Measurements from ENCODE around the gene KAT2B. TPM values are rescaled to one million over a fixed set of nuclear protein-coding genes. Genes with fewer than 3 reads are reported as not detected.

KAT2B gene
- total and polyA plus RNA-seq, 3 experiments from 2014 or later, result 5.8 to 48.8 (median 48.7) TPM

DNA sequence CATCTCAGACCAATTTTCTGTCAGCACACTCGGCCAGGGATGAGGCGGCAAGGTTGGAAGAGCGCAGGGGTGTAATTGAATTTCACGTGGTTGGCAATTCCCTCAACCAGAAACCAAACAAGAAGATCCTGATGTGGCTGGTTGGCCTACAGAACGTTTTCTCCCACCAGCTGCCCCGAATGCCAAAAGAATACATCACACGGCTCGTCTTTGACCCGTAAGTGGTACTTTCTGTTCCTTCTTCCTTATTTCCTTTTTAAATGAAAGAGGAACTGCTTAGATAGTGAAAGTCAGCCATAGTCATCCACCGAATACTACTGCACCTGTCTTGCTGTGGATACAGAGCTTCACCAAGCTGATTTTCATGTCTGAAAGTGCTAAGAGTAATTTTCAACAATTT lies 85.7 kb downstream of the KAT2B start:
- no peaks in the 10 kb centered on the region for H3K27me3 Mint-ChIP-seq
- H3K36me3 ChIP-seq (ENCODE audit: insufficient read depth, low read length), result peaks cover 44% of the 10 kb centered on the region
- CTCF ChIA-PET, result no interaction called here
- H3K27ac Mint-ChIP-seq, result peak overlapping the region in 2 of 8 donors; percentile 50 to 52
- peaks cover 0 to 6% (median 0%) of the 10 kb centered on the region in 3 donors for H3K4me1 Mint-ChIP-seq
- no peak overlapping the region for H3K4me3 ChIP-seq (ENCODE audit: low read length)
- no peak overlapping the region for H3K4me3 Mint-ChIP-seq
- no peak overlapping the region for H3K27ac ChIP-seq (ENCODE audit: low read depth, low read length)
- POLR2A ChIA-PET, result no interaction called here
- no peaks in the 10 kb centered on the region for H3K27me3 ChIP-seq (ENCODE audit: insufficient read depth, low read length, poor library complexity, severe bottlenecking)
- H3K9me3 Mint-ChIP-seq, result no peaks in the 10 kb centered on the region
- H3K9me3 ChIP-seq (ENCODE audit: low read length), result no peaks in the 10 kb centered on the region
- no peak for DNase-seq
- no peaks in the 10 kb centered on the region for H3K4me1 ChIP-seq (ENCODE audit: insufficient read depth, low read length)
- peaks cover 29 to 86% (median 43%) of the 10 kb centered on the region in 3 donors for H3K36me3 Mint-ChIP-seq

- no peaks in the 10 kb centered on the region for H3K9me3 Mint-ChIP-seq
- ChIA-PET POLR2A (no interaction called here), CTCF (no interaction called here)
- H3K27ac Mint-ChIP-seq, result peak overlapping the region in 4 of 8 donors; percentile 22 to 71 (median 58)
- no peak overlapping the region for H3K4me3 ChIP-seq (ENCODE audit: low read length)
- no peaks in the 10 kb centered on the region for H3K27me3 ChIP-seq (ENCODE audit: insufficient read depth, low read length, poor library complexity, severe bottlenecking)
- no peak overlapping the region for H3K4me3 Mint-ChIP-seq
- H3K27me3 Mint-ChIP-seq, result no peaks in the 10 kb centered on the region
- peaks cover 0 to 6% (median 4%) of the 10 kb centered on the region in 3 donors for H3K4me1 Mint-ChIP-seq
- H3K27ac ChIP-seq (ENCODE audit: low read depth, low read length), result no peak overlapping the region
- peaks cover 28% of the 10 kb centered on the region for H3K36me3 ChIP-seq (ENCODE audit: insufficient read depth, low read length)
- no peak for DNase-seq
- H3K9me3 ChIP-seq (ENCODE audit: low read length), result no peaks in the 10 kb centered on the region
- H3K4me1 ChIP-seq (ENCODE audit: insufficient read depth, low read length), result no peaks in the 10 kb centered on the region
- peaks cover 23 to 75% (median 29%) of the 10 kb centered on the region in 3 donors for H3K36me3 Mint-ChIP-seq
These were observed 88.1 kb downstream of the KAT2B start for GRCh38 chr3:20128358-20128757.

DNA sequence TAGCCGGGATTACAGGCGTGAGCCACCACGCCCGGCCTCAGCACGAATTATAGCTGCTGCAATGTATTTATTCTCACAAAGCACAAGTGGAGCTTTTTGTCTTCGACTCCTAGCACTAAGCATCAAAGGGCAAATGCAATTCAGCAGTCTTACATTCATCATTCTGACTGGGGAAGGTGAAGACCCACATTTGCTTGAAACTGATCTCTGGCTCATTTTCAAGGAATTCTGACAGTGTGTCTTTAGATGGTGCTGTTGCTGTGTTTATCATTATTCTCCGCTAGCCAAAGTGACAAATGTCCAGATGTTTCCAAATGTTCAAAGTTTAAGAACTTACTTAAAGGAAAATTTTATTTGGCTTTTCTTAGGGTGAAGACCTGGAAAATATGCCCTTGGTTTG lies 89.9 kb downstream of the KAT2B start:
- Histone ChIP-seq H3K9me3 (ENCODE audit: low read length) (no peaks in the 10 kb centered on the region), H3K4me3 (ENCODE audit: low read length) (no peak overlapping the region), H3K27me3 (ENCODE audit: insufficient read depth, low read length, poor library complexity, severe bottlenecking) (no peaks in the 10 kb centered on the region), H3K27ac (ENCODE audit: low read depth, low read length) (no peak overlapping the region), H3K4me1 (ENCODE audit: insufficient read depth, low read length) (no peaks in the 10 kb centered on the region), H3K36me3 (ENCODE audit: insufficient read depth, low read length) (peaks cover 16% of the 10 kb centered on the region)
- H3K4me1 Mint-ChIP-seq, result peaks cover 0 to 6% (median 4%) of the 10 kb centered on the region in 3 donors
- peak overlapping the region in 1 of 8 donors; percentile 15 for H3K27ac Mint-ChIP-seq
- CTCF ChIA-PET, result interaction anchor here (1.4 kb wide), 1 partner anchor 89 kb away, joined by 3 read pairs; no protein-coding TSS in a partner anchor
- no peaks in the 10 kb centered on the region for H3K27me3 Mint-ChIP-seq
- peaks cover 14 to 73% (median 27%) of the 10 kb centered on the region in 3 donors for H3K36me3 Mint-ChIP-seq
- POLR2A ChIA-PET, result no interaction called here
- DNase-seq, result no peak
- no peaks in the 10 kb centered on the region for H3K9me3 Mint-ChIP-seq
- H3K4me3 Mint-ChIP-seq, result no peak overlapping the region

DNA sequence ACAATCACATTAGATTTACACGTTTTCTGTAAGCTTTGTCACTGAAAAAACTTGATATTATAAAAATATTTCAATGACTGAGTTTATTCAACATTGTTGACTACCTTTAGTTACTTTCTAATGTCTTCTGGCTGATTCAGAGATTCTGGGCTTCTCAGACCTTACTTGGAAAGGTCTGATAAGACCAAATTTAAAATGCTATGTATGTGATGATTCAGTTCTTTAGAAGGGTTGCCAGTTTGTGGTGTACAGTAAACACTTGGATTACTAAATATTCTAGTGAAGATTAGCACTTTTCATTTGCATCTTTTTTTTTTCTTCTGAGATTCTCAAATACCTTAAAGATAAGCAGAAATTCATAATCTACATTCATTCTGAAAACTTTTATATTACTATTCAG lies 96.0 kb downstream of the KAT2B start:
- ChIA-PET CTCF (no interaction called here), POLR2A (no interaction called here)
- peaks cover 0 to 3% (median 2%) of the 10 kb centered on the region in 3 donors for H3K4me1 Mint-ChIP-seq
- peaks cover 8 to 67% (median 24%) of the 10 kb centered on the region in 3 donors for H3K36me3 Mint-ChIP-seq
- Histone ChIP-seq H3K27ac (ENCODE audit: low read depth, low read length) (no peak overlapping the region), H3K9me3 (ENCODE audit: low read length) (no peaks in the 10 kb centered on the region), H3K4me3 (ENCODE audit: low read length) (no peak overlapping the region), H3K27me3 (ENCODE audit: insufficient read depth, low read length, poor library complexity, severe bottlenecking) (no peaks in the 10 kb centered on the region), H3K4me1 (ENCODE audit: insufficient read depth, low read length) (no peaks in the 10 kb centered on the region), H3K36me3 (ENCODE audit: insufficient read depth, low read length) (peaks cover 7% of the 10 kb centered on the region)
- H3K27ac Mint-ChIP-seq, result peak overlapping the region in 1 of 8 donors; percentile 38
- no peak overlapping the region for H3K4me3 Mint-ChIP-seq
- H3K27me3 Mint-ChIP-seq, result no peaks in the 10 kb centered on the region
- H3K9me3 Mint-ChIP-seq, result no peaks in the 10 kb centered on the region
- DNase-seq, result no peak

- Histone ChIP-seq H3K9me3 (ENCODE audit: low read length) (no peaks in the 10 kb centered on the region), H3K36me3 (ENCODE audit: insufficient read depth, low read length) (peaks cover 8% of the 10 kb centered on the region), H3K27ac (ENCODE audit: low read depth, low read length) (no peak overlapping the region), H3K27me3 (ENCODE audit: insufficient read depth, low read length, poor library complexity, severe bottlenecking) (no peaks in the 10 kb centered on the region), H3K4me1 (ENCODE audit: insufficient read depth, low read length) (no peaks in the 10 kb centered on the region), H3K4me3 (ENCODE audit: low read length) (no peak overlapping the region)
- Mint-ChIP-seq H3K9me3 (peaks cover 0 to 3% (median 0%) of the 10 kb centered on the region in 5 donors), H3K36me3 (peaks cover 14 to 74% (median 31%) of the 10 kb centered on the region in 3 donors), H3K4me3 (no peak overlapping the region), H3K27ac (no peak overlapping the region), H3K4me1 (peaks cover 0 to 3% (median 0%) of the 10 kb centered on the region in 3 donors), H3K27me3 (no peaks in the 10 kb centered on the region)
- POLR2A ChIA-PET, result no interaction called here
- CTCF ChIA-PET, result no interaction called here
- DNase-seq, result no peak
These were observed 97.4 kb downstream of the KAT2B start for GRCh38 chr3:20137647-20138046.

DNA sequence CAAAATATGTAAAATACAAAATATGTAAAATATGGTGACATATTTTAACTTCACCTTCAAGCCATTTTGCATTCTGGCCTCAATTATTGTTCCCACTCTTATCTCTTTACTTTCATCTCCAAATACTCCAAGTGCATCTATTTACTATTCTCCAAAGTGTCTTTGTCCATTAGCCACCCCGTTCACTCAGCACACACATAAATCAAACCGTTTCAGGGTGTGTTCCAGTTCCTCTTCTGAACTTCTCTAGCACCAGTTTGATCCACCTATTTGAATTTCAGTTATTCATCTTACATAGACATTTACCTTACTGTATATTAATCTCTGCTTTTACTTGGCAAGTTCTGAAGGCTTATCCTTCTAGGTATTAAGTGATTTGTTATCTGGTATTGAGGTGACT lies 100.6 kb downstream of the KAT2B start:
- H3K9me3 ChIP-seq (ENCODE audit: low read length), result no peaks in the 10 kb centered on the region
- ChIA-PET CTCF (no interaction called here), POLR2A (no interaction called here)
- Mint-ChIP-seq H3K27ac (peak overlapping the region in 4 of 8 donors; percentile 17 to 59 (median 38)), H3K4me1 (peaks cover 0 to 3% (median 0%) of the 10 kb centered on the region in 3 donors), H3K9me3 (peaks cover 0 to 3% (median 0%) of the 10 kb centered on the region in 5 donors), H3K4me3 (no peak overlapping the region), H3K27me3 (no peaks in the 10 kb centered on the region), H3K36me3 (peaks cover 28 to 75% (median 37%) of the 10 kb centered on the region in 3 donors)
- no peak for DNase-seq
- H3K4me3 ChIP-seq (ENCODE audit: low read length), result no peak overlapping the region
- peaks cover 21% of the 10 kb centered on the region for H3K36me3 ChIP-seq (ENCODE audit: insufficient read depth, low read length)
- no peak overlapping the region for H3K27ac ChIP-seq (ENCODE audit: low read depth, low read length)
- H3K4me1 ChIP-seq (ENCODE audit: insufficient read depth, low read length), result no peaks in the 10 kb centered on the region
- H3K27me3 ChIP-seq (ENCODE audit: insufficient read depth, low read length, poor library complexity, severe bottlenecking), result no peaks in the 10 kb centered on the region

GRCh38 chr3:20141316-20141715 lies 101.1 kb downstream of the KAT2B start:
- Mint-ChIP-seq H3K4me1 (peaks cover 0 to 3% (median 0%) of the 10 kb centered on the region in 3 donors), H3K27me3 (no peaks in the 10 kb centered on the region), H3K27ac (peak overlapping the region in 3 of 8 donors; percentile 17 to 59 (median 32)), H3K4me3 (no peak overlapping the region), H3K36me3 (peaks cover 28 to 79% (median 37%) of the 10 kb centered on the region in 3 donors), H3K9me3 (peaks cover 0 to 3% (median 0%) of the 10 kb centered on the region in 5 donors)
- no peak for DNase-seq
- no peak overlapping the region for H3K4me3 ChIP-seq (ENCODE audit: low read length)
- H3K4me1 ChIP-seq (ENCODE audit: insufficient read depth, low read length), result no peaks in the 10 kb centered on the region
- no peaks in the 10 kb centered on the region for H3K9me3 ChIP-seq (ENCODE audit: low read length)
- H3K36me3 ChIP-seq (ENCODE audit: insufficient read depth, low read length), result peaks cover 21% of the 10 kb centered on the region
- no peak overlapping the region for H3K27ac ChIP-seq (ENCODE audit: low read depth, low read length)
- ChIA-PET POLR2A (no interaction called here), CTCF (no interaction called here)
- no peaks in the 10 kb centered on the region for H3K27me3 ChIP-seq (ENCODE audit: insufficient read depth, low read length, poor library complexity, severe bottlenecking)

- Mint-ChIP-seq H3K9me3 (peaks cover 0 to 3% (median 0%) of the 10 kb centered on the region in 5 donors), H3K36me3 (peaks cover 28 to 81% (median 37%) of the 10 kb centered on the region in 3 donors), H3K4me3 (no peak overlapping the region), H3K27me3 (no peaks in the 10 kb centered on the region), H3K4me1 (peaks cover 0 to 3% (median 0%) of the 10 kb centered on the region in 3 donors), H3K27ac (peak overlapping the region in 2 of 8 donors; percentile 22 to 76)
- H3K9me3 ChIP-seq (ENCODE audit: low read length), result no peaks in the 10 kb centered on the region
- CTCF ChIA-PET, result no interaction called here
- H3K36me3 ChIP-seq (ENCODE audit: insufficient read depth, low read length), result peaks cover 18% of the 10 kb centered on the region
- H3K4me3 ChIP-seq (ENCODE audit: low read length), result no peak overlapping the region
- no peak overlapping the region for H3K27ac ChIP-seq (ENCODE audit: low read depth, low read length)
- POLR2A ChIA-PET, result no interaction called here
- DNase-seq, result no peak
- H3K4me1 ChIP-seq (ENCODE audit: insufficient read depth, low read length), result no peaks in the 10 kb centered on the region
- H3K27me3 ChIP-seq (ENCODE audit: insufficient read depth, low read length, poor library complexity, severe bottlenecking), result no peaks in the 10 kb centered on the region
These were observed 101.6 kb downstream of the KAT2B start for GRCh38 chr3:20141851-20142250.
